Mucosa of stomach (tissue), 1 donor: ENCODE data around the gene MT2A.
"Not testable (repeated sequence)": the region's sequence is repeated elsewhere in the genome, so short reads cannot be mapped to it uniquely, and the experiment has no call there.

Experiments used
- H3K27me3 ChIP-seq: one replicate; pipeline ENCODE4 v1.7.0; 2013; ENCODE audit warnings: mild to moderate bottlenecking, low read length; ENCODE audit not compliant: control insufficient read depth, insufficient read depth
- H3K36me3 ChIP-seq: one replicate; pipeline ENCODE4 v1.7.0; 2013; ENCODE audit warnings: low read length; ENCODE audit not compliant: control insufficient read depth, insufficient read depth
- H3K4me1 ChIP-seq: one replicate; pipeline ENCODE4 v1.7.0; 2013; ENCODE audit warnings: mild to moderate bottlenecking, low read length; ENCODE audit not compliant: control insufficient read depth, insufficient read depth
- H3K4me3 ChIP-seq: one replicate; pipeline ENCODE4 v1.7.0; 2013; ENCODE audit warnings: low read length
- H3K9ac ChIP-seq: one replicate; pipeline ENCODE4 v1.7.0; 2013; ENCODE audit warnings: mild to moderate bottlenecking, low read length, moderate library complexity
- H3K9me3 ChIP-seq: one replicate; pipeline ENCODE4 v1.7.0; 2013; ENCODE audit warnings: mild to moderate bottlenecking, low read length, moderate library complexity; ENCODE audit not compliant: control insufficient read depth
- donor health status: Pancreatic carcinoma.

Gene MT2A

GRCh38 chr16:56582911-56583310 lies 25.5 kb upstream of the MT2A start:
- H3K9me3 ChIP-seq, H3K36me3 ChIP-seq, H3K4me1 ChIP-seq, H3K9ac ChIP-seq, H3K4me3 ChIP-seq, H3K27me3 ChIP-seq: not testable (repeated sequence)

GRCh38 chr16:56583351-56584168 lies 24.8 kb upstream of the MT2A start:
- H3K9me3 ChIP-seq = no peaks in the 10 kb centered on the region

GRCh38 chr16:56584276-56584675 lies 24.1 kb upstream of the MT2A start:
- no peak overlapping the region for H3K4me3 ChIP-seq
- peaks cover 3% of the 10 kb centered on the region for H3K4me1 ChIP-seq

More at GRCh38 chr16:56583351-56584168, 24.8 kb upstream of the MT2A start:
- no peak overlapping the region for H3K9ac ChIP-seq
- peaks cover 7% of the 10 kb centered on the region for H3K27me3 ChIP-seq
- no peaks in the 10 kb centered on the region for H3K36me3 ChIP-seq
- H3K4me1 ChIP-seq = no peaks in the 10 kb centered on the region
- no peak overlapping the region for H3K4me3 ChIP-seq

GRCh38 chr16:56588781-56589140 lies 19.6 kb upstream of the MT2A start:
- Histone ChIP-seq H3K9me3 (no peaks in the 10 kb centered on the region), H3K36me3 (no peaks in the 10 kb centered on the region), H3K4me1 (peaks cover 9% of the 10 kb centered on the region), H3K4me3 (no peak overlapping the region), H3K27me3 (peaks cover 27% of the 10 kb centered on the region), H3K9ac (no peak overlapping the region)

More at GRCh38 chr16:56584276-56584675, 24.1 kb upstream of the MT2A start:
- Histone ChIP-seq H3K9ac (no peak overlapping the region), H3K36me3 (no peaks in the 10 kb centered on the region), H3K9me3 (no peaks in the 10 kb centered on the region), H3K27me3 (peaks cover 14% of the 10 kb centered on the region)

- peaks cover 9% of the 10 kb centered on the region for H3K4me1 ChIP-seq
- peaks cover 27% of the 10 kb centered on the region for H3K27me3 ChIP-seq
- H3K4me3 ChIP-seq = no peak within 1 kb of the TSS
- no peaks in the 10 kb centered on the region for H3K36me3 ChIP-seq
- no peaks in the 10 kb centered on the region for H3K9me3 ChIP-seq
- H3K9ac ChIP-seq = no peak within 1 kb of the TSS
Observed at GRCh38 chr16:56589141-56590039, 19.0 kb upstream of the MT2A start, which contains the start of gene MT3. Gene MT3 (plus strand): TSS chr16:56589528. CDS start chr16:56589591, 63 bp downstream.

GRCh38 chr16:56591377-56592060 lies 16.9 kb upstream of the MT2A start:
- Histone ChIP-seq H3K4me3 (no peak overlapping the region), H3K9ac (no peak overlapping the region), H3K27me3 (peaks cover 27% of the 10 kb centered on the region), H3K36me3 (no peaks in the 10 kb centered on the region), H3K4me1 (peaks cover 9% of the 10 kb centered on the region), H3K9me3 (no peaks in the 10 kb centered on the region)

GRCh38 chr16:56593573-56594291 lies 14.7 kb upstream of the MT2A start:
- Histone ChIP-seq H3K9me3 (no peaks in the 10 kb centered on the region), H3K9ac (no peak overlapping the region), H3K36me3 (no peaks in the 10 kb centered on the region), H3K4me1 (peaks cover 9% of the 10 kb centered on the region), H3K4me3 (no peak overlapping the region), H3K27me3 (peaks cover 20% of the 10 kb centered on the region)

- peaks cover 15% of the 10 kb centered on the region for H3K27me3 ChIP-seq
- H3K9ac ChIP-seq = no peak overlapping the region
- H3K4me3 ChIP-seq = no peak overlapping the region
- no peaks in the 10 kb centered on the region for H3K9me3 ChIP-seq
- H3K4me1 ChIP-seq = peaks cover 7% of the 10 kb centered on the region
- H3K36me3 ChIP-seq = no peaks in the 10 kb centered on the region
Observed at GRCh38 chr16:56594292-56594619, 14.1 kb upstream of the MT2A start.

GRCh38 chr16:56600398-56600999 lies 7.9 kb upstream of the MT2A start:
- Histone ChIP-seq H3K9me3 (no peaks in the 10 kb centered on the region), H3K4me1 (no peaks in the 10 kb centered on the region), H3K9ac (no peak overlapping the region), H3K4me3 (no peak overlapping the region), H3K27me3 (no peaks in the 10 kb centered on the region), H3K36me3 (no peaks in the 10 kb centered on the region)

- H3K4me3 ChIP-seq = no peak overlapping the region
- no peak overlapping the region for H3K9ac ChIP-seq
- no peaks in the 10 kb centered on the region for H3K4me1 ChIP-seq
- no peaks in the 10 kb centered on the region for H3K9me3 ChIP-seq
- no peaks in the 10 kb centered on the region for H3K27me3 ChIP-seq
- no peaks in the 10 kb centered on the region for H3K36me3 ChIP-seq
Observed at GRCh38 chr16:56601325-56601724, 7.1 kb upstream of the MT2A start.

GRCh38 chr16:56603589-56603988 lies 4.8 kb upstream of the MT2A start:
- Histone ChIP-seq H3K4me1 (peaks cover 15% of the 10 kb centered on the region), H3K27me3 (no peaks in the 10 kb centered on the region), H3K9ac (no peak overlapping the region), H3K36me3 (no peaks in the 10 kb centered on the region), H3K9me3 (no peaks in the 10 kb centered on the region), H3K4me3 (no peak overlapping the region)
